ENCODE results near the gene CD37. TPM values are rescaled to one million over a fixed set of nuclear protein-coding genes. Genes with fewer than 3 reads are reported as not detected.

Gene CD37
- total and polyA plus RNA-seq, 10 of the 15 experiments (the other 5 are each of a cell fraction or from before 2014, with no cell fraction given) = 34.1 to 359 (median 108) TPM

DNA sequence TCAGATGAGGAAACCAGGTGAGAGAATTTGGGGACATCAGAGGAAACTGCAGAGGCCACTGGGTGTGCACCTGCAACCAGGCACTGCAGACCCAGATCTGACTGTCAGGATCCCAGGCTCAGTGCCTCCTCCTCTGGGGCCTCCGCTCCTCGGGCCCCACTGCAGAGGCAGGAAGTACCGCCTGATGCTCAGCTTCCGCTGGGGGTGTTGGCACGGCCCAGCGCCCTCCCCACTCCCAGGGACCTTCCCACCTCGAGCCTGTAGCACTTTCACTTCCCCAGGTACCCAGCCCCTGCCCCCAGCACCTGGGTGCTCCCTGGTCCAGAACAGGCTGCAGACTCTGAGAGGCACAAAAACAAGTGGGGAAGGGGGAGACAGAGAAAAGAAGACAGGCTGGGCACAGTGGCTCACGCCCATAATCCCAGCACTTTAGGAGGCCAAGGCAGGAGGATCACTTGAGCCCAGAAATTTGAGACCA lies 1.4 kb upstream of the CD37 start (continued):
- TF ChIP-seq SREBF2 (IDR thresholded peaks at IDR 0.05; ENCODE audit: low read length) = no peak
- peak; percentile 68 for TF ChIP-seq SP1 (IDR thresholded peaks at IDR 0.05; ENCODE audit: low read depth, low read length)
- no peak for TF ChIP-seq WRNIP1 (IDR thresholded peaks at IDR 0.05; ENCODE audit: borderline replicate concordance, low read depth, low read length)
- TF ChIP-seq SIN3A (IDR thresholded peaks at IDR 0.05; ENCODE audit: low read depth, low read length) = no peak
- TF ChIP-seq CBX3 (IDR thresholded peaks at IDR 0.05; ENCODE audit: borderline replicate concordance, low read depth) = no peak
- TF ChIP-seq NRF1 (conservative IDR thresholded peaks at IDR 0.05; ENCODE audit: low read depth, low read length) = no peak
- peak; percentile 58 for TF ChIP-seq MXI1 (IDR thresholded peaks at IDR 0.05; ENCODE audit: low read depth, low read length)
- TF ChIP-seq MEF2A (IDR thresholded peaks at IDR 0.05; ENCODE audit: insufficient read depth, low read depth, low read length) = peak; percentile 32; the same call in 1 of the 2 replicates
- TF ChIP-seq NFIC (IDR thresholded peaks at IDR 0.05; ENCODE audit: low read depth, low read length) = peak; percentile 53; the same call in 1 of the 2 replicates
- TF ChIP-seq ZZZ3 (IDR thresholded peaks at IDR 0.05; ENCODE audit: control insufficient read depth, insufficient read length, low read depth) = no peak
- TF ChIP-seq RELA (IDR thresholded peaks at IDR 0.05; ENCODE audit: borderline replicate concordance, partially characterized antibody) = peak; percentile 87
- TF ChIP-seq EED (IDR thresholded peaks at IDR 0.05; ENCODE audit: low read depth) = peak; percentile 94
- TF ChIP-seq LARP7 (IDR thresholded peaks at IDR 0.05) = no peak
- TF ChIP-seq DPF2 (IDR thresholded peaks at IDR 0.05) = peak; percentile 96
- TF ChIP-seq RAD21 (IDR thresholded peaks at IDR 0.05; ENCODE audit: insufficient read depth, low read depth, low read length) = no peak
- TF ChIP-seq, protein P1, sequence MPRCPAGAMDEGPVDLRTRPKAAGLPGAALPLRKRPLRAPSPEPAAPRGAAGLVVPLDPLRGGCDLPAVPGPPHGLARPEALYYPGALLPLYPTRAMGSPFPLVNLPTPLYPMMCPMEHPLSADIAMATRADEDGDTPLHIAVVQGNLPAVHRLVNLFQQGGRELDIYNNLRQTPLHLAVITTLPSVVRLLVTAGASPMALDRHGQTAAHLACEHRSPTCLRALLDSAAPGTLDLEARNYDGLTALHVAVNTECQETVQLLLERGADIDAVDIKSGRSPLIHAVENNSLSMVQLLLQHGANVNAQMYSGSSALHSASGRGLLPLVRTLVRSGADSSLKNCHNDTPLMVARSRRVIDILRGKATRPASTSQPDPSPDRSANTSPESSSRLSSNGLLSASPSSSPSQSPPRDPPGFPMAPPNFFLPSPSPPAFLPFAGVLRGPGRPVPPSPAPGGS (IDR thresholded peaks at IDR 0.05; ENCODE audit: borderline replicate concordance, insufficient read depth, low read depth, low read length, poor library complexity, severe bottlenecking) = peak; percentile 60
- no peak for TF ChIP-seq EZH2 (IDR thresholded peaks at IDR 0.05; ENCODE audit: borderline replicate concordance, control insufficient read depth, low read depth, low read length)
- peak; percentile 78 for TF ChIP-seq POLR2AphosphoS5 (IDR thresholded peaks at IDR 0.05; ENCODE audit: low read length)
- no peak for TF ChIP-seq JUND (IDR thresholded peaks at IDR 0.05; ENCODE audit: low read depth, low read length)
- TF ChIP-seq GATAD2B (conservative IDR thresholded peaks at IDR 0.05; ENCODE audit: low read depth) = peak; percentile 91
- peak; percentile 95 for TF ChIP-seq IKZF1 (conservative IDR thresholded peaks at IDR 0.05)
- TF ChIP-seq, protein P2, sequence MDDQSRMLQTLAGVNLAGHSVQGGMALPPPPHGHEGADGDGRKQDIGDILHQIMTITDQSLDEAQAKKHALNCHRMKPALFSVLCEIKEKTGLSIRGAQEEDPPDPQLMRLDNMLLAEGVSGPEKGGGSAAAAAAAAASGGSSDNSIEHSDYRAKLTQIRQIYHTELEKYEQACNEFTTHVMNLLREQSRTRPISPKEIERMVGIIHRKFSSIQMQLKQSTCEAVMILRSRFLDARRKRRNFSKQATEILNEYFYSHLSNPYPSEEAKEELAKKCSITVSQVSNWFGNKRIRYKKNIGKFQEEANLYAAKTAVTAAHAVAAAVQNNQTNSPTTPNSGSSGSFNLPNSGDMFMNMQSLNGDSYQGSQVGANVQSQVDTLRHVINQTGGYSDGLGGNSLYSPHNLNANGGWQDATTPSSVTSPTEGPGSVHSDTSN (IDR thresholded peaks at IDR 0.05; ENCODE audit: insufficient replicate concordance, low read depth, low read length) = no peak
- TF ChIP-seq ZBTB40 (IDR thresholded peaks at IDR 0.05; ENCODE audit: borderline replicate concordance) = peak; percentile 63; the same call in 1 of the 2 replicates
- peak; percentile 69; the same call in 1 of the 2 replicates for TF ChIP-seq IRF4 (IDR thresholded peaks at IDR 0.05; ENCODE audit: low read depth, low read length)
- TF ChIP-seq ZBED1 (IDR thresholded peaks at IDR 0.05; ENCODE audit: borderline replicate concordance) = peak; percentile 72; the same call in 1 of the 2 replicates

Data from GM12878 (cell line).